Measurements from ENCODE around the gene TUBGCP3.

DNA sequence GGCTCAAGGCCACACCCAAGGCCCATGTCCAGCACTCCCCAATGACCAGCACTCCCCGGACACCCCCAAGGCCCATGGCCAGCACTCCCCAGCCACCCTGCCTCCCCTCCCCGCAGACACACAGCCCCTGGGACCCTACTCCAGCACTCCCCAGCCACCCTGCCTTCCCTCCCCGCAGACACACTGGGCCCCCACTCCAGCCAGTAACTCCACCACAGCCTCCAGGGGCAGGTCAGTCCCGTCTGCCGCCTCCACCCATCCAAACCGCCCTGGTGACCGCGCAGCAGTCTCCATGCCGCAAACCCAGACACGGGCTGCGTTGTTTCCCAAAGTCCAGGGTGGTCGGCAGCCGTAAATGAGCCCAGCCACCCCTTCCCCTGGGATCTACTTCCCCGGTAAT lies 141.1 kb downstream of the TUBGCP3 start:
- TF ChIP-seq EZH2 (IDR thresholded peaks at IDR 0.05; ENCODE audit: borderline replicate concordance, low read depth, low read length): no peak
- TF ChIP-seq RNF2 (IDR thresholded peaks at IDR 0.05): no peak
- TF ChIP-seq ZNF639 (CRISPR knock-in tag; conservative IDR thresholded peaks at IDR 0.05 in 1 of 2, IDR thresholded peaks at IDR 0.05 in 1 of 2): no peak
- no peak for TF ChIP-seq RAD51 (IDR thresholded peaks at IDR 0.05; ENCODE audit: borderline replicate concordance, low read depth)
